Thyroid gland (tissue), 4 donors: ENCODE results near the gene FAM216B. TPM values are rescaled to one million over a fixed set of nuclear protein-coding genes. Genes with fewer than 3 reads are reported as not detected.
A peak's percentile ranks its signal among the peaks of the same experiment; 100 is the strongest.

Source experiments
- DNase-seq, 2 donors: peaks; one replicate each; pipeline ENCODE4 v3.0.0-alpha.2; 2019
- H3K27ac ChIP-seq, 3 donors: fragments of 200-600 bp; sonication (generic); 1 replicate in 2 of 3; 2 replicates in 1 of 3; pipeline ENCODE4 v1.5.1; 2016 to 2019; ENCODE audit warnings: mild to moderate bottlenecking in 1 of 3, moderate library complexity in 1 of 3
- H3K27me3 ChIP-seq: fragments of 200-600 bp; sonication (generic); one replicate; pipeline ENCODE4 v1.5.1; 2019
- H3K36me3 ChIP-seq, 2 donors: fragments of 200-600 bp; sonication (generic); one replicate each; pipeline ENCODE4 v1.5.1; 2016 to 2019
- H3K4me1 ChIP-seq, 2 donors: fragments of 200-600 bp; sonication (generic); one replicate each; pipeline ENCODE4 v1.5.1; 2017 to 2019
- H3K4me3 ChIP-seq, 3 donors: fragments of 200-600 bp; sonication (generic); replicated peaks in 1 of 3; 1 replicate in 2 of 3; 2 replicates in 1 of 3; pipeline ENCODE4 v1.5.1; 2016; ENCODE audit warnings: mild to moderate bottlenecking in 1 of 3
- H3K9me3 ChIP-seq: fragments of 200-600 bp; sonication (generic); one replicate; pipeline ENCODE4 v1.5.1; 2017
- POLR2A ChIP-seq, 2 donors: fragments of 450-650 bp; IDR thresholded peaks; one replicate each; pipeline ENCODE4 v1.6.1; 2017; ENCODE audit warnings: antibody characterized with exemption in 2 of 2, mild to moderate bottlenecking in 2 of 2, moderate library complexity in 1 of 2
- WGBS, 2 donors: methylation state at CpG; one replicate each; pipeline ENCODE4 v1.1.5; 2017; 5-methylcytosine and 5-hydroxymethylcytosine counted together
- intact Hi-C: fragments of 100-400 bp; cut with DNase I; formaldehyde crosslinking; loops from one replicate; pipeline ENCODE4 v1.15.1; 2023
- total RNA-seq, 4 donors: library from RNA; depleted of rRNA; stranded (reverse); fragments of >200 nt; gene quantifications; one replicate each; pipeline ENCODE4 v1.2.3, GENCODE V29; 2016
- TF ChIP-seq, protein P1 (sequence below), 6 experiments: fragments of 200-600 bp in 3 of 6; fragments of 450-650 bp in 3 of 6; sonication (generic) in 3 of 6; IDR thresholded peaks; one replicate each; pipeline ENCODE4 v1.5.1; 2016 to 2019; ENCODE audit warnings: antibody characterized with exemption in 6 of 6, mild to moderate bottlenecking in 2 of 6, inconsistent platforms in 1 of 6, moderate library complexity in 1 of 6

The FAM216B gene
- not detected for total RNA-seq

DNA sequence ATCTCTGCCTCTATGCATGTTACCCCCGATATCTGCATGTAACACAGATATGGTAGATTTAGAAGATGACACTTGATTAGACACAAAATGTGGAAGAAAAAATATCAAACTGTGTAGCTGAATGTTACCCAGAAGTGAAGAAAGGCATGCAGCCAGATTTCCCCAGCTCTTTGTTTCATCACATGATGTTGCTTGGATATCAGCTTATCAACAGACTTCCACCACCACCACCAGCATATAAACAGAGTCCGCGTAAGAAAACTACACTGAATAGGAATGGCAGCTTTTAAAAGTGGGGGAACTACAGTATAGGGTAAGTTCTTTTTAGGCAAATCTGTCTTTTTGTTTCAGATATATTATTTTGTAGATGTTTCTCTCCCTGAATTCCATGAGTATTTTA lies at the start of gene FAM216B:
Gene FAM216B (plus strand): TSS at position 233 of the 400 bp plus-strand sequence. CDS start 2,484 bp downstream, outside the sequence.
- WGBS, 2 donors, result 87 to 90% methylated on average over 3 of the region's 3 CpGs
- no peaks in the 10 kb centered on the region for H3K27me3 ChIP-seq
- TF ChIP-seq POLR2A (IDR thresholded peaks at IDR 0.05), result no peak
- TF ChIP-seq, protein P1, sequence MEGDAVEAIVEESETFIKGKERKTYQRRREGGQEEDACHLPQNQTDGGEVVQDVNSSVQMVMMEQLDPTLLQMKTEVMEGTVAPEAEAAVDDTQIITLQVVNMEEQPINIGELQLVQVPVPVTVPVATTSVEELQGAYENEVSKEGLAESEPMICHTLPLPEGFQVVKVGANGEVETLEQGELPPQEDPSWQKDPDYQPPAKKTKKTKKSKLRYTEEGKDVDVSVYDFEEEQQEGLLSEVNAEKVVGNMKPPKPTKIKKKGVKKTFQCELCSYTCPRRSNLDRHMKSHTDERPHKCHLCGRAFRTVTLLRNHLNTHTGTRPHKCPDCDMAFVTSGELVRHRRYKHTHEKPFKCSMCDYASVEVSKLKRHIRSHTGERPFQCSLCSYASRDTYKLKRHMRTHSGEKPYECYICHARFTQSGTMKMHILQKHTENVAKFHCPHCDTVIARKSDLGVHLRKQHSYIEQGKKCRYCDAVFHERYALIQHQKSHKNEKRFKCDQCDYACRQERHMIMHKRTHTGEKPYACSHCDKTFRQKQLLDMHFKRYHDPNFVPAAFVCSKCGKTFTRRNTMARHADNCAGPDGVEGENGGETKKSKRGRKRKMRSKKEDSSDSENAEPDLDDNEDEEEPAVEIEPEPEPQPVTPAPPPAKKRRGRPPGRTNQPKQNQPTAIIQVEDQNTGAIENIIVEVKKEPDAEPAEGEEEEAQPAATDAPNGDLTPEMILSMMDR (IDR thresholded peaks at IDR 0.05), result no peak
- no peak within 1 kb of the TSS for H3K27ac ChIP-seq
- H3K9me3 ChIP-seq, result no peaks in the 10 kb centered on the region
- intact Hi-C loops, result no loop called here
- H3K4me1 ChIP-seq, result no peaks in the 10 kb centered on the region
- DNase-seq, result no peak
- H3K36me3 ChIP-seq, result no peaks in the 10 kb centered on the region
- H3K4me3 ChIP-seq, result no peak within 1 kb of the TSS

DNA sequence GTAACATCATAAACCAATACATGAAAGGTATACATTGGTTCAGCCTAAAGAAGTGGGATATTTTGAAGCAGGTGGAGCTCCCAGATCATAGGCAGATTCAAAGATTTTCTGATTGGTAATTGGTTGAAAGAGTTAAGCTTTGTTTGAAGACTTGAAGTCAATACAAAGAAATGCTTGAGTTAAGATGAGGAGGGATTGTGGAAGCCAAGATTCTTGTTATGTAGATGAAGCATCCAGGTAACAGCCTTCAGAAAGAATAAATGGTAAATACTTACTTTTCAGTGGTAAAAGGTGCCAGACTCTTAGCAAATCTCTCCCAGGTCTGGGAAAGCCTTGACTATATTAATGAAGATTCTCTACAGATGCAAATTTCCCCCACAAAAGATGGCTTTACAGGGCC lies 49.3 kb upstream of the FAM216B start:
- Histone ChIP-seq H3K27me3 (no peaks in the 10 kb centered on the region), H3K4me3 (no peak overlapping the region), H3K27ac (no peak overlapping the region), H3K36me3 (no peaks in the 10 kb centered on the region), H3K9me3 (no peaks in the 10 kb centered on the region), H3K4me1 (no peaks in the 10 kb centered on the region)
- no peak for DNase-seq
- intact Hi-C loops, result no loop called here
- TF ChIP-seq, protein P1 (IDR thresholded peaks at IDR 0.05), result no peak
- no peak for TF ChIP-seq POLR2A (IDR thresholded peaks at IDR 0.05)

DNA sequence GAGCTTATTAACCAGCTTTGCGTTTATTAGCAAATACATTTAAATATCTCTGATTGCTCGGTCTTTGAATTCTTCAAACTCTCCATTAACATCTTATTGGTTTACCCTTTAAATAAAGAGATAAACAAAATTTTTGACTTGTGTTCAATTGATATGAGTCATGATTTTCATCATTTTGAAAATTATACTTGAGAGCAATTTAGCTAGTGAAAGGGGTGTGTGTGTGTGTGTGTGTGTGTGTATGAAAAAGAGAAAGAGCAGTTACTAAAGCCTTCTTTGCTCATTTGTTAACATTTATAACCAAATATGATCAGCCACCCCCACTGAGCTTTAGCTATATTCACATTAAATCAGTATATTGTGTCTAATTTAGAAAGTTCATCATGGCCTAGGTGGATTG lies 48.3 kb upstream of the FAM216B start:
- no peak for DNase-seq
- H3K36me3 ChIP-seq, result no peaks in the 10 kb centered on the region
- H3K9me3 ChIP-seq, result no peaks in the 10 kb centered on the region
- H3K27me3 ChIP-seq, result no peaks in the 10 kb centered on the region
- no peak overlapping the region for H3K27ac ChIP-seq
- no peak overlapping the region for H3K4me3 ChIP-seq
- intact Hi-C loops, result no loop called here
- 98 to 99% methylated on average over 2 of the region's 2 CpGs for WGBS, 2 donors
- H3K4me1 ChIP-seq, result no peaks in the 10 kb centered on the region
- TF ChIP-seq, protein P1 (IDR thresholded peaks at IDR 0.05), result no peak
- no peak for TF ChIP-seq POLR2A (IDR thresholded peaks at IDR 0.05)

DNA sequence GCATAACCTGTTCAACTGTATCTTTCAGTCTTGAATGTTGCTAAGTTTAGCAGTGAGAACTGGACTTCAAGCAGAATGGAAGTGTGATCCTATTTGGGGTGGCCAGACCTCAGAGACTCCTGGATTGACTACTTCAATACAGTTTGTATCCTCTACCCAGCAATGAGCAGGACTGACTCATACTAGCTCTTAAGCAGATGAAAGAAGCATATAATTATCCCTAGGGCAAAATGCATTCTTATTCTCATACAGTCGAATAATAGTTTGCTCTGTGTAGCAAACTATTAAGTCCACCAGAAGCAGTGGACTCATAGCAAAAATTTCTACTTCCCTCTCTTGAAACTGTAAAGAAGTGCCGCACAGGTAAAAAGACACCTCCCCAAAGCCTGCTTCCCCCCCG lies 46.4 kb upstream of the FAM216B start:
- WGBS, 2 donors, result 86 to 95% methylated on average over 3 of the region's 3 CpGs
- H3K27ac ChIP-seq, result no peak overlapping the region
- no peaks in the 10 kb centered on the region for H3K4me1 ChIP-seq
- H3K27me3 ChIP-seq, result no peaks in the 10 kb centered on the region
- TF ChIP-seq, protein P1 (IDR thresholded peaks at IDR 0.05), result no peak
- TF ChIP-seq POLR2A (IDR thresholded peaks at IDR 0.05), result no peak
- H3K36me3 ChIP-seq, result no peaks in the 10 kb centered on the region
- intact Hi-C loops, result no loop called here
- no peak for DNase-seq
- no peak overlapping the region for H3K4me3 ChIP-seq
- no peaks in the 10 kb centered on the region for H3K9me3 ChIP-seq

DNA sequence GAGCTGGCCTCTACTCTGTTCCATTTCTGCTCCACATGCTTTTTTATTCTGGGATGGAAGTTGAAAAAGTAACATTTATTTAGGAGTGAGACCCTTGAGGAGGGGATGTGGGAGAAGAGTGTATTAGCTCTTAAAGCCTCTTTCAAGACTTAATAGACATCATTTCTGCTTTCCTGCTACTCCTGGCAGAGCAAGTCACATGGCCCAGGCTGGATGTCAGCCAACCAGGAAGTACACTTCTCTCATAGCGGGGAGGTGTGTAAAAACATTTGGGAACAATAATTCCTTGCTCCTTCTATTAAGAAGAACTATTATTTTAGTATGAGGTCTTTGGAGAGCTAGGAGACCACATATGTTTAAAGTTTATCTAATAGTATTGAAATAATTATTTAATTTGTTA lies 40.6 kb upstream of the FAM216B start:
- Histone ChIP-seq H3K27ac (no peak overlapping the region), H3K36me3 (no peaks in the 10 kb centered on the region), H3K4me1 (no peaks in the 10 kb centered on the region), H3K4me3 (no peak overlapping the region), H3K27me3 (no peaks in the 10 kb centered on the region), H3K9me3 (no peaks in the 10 kb centered on the region)
- peak; percentile 61 to 75 for DNase-seq
- intact Hi-C loops, result no loop called here
- TF ChIP-seq, protein P1 (IDR thresholded peaks at IDR 0.05), result no peak
- 11 to 17% methylated on average over 1 of the region's 1 CpG for WGBS, 2 donors
